Skeletal muscle satellite cell (primary cell): ENCODE data around the gene DPP10.

Source experiments
- H3K27me3 ChIP-seq: 2 replicates; pipeline ENCODE4 v1.7.0; 2013; ENCODE audit warnings: low read length; ENCODE audit not compliant: control insufficient read depth, insufficient read depth
- H3K36me3 ChIP-seq: 2 replicates; pipeline ENCODE4 v1.7.0; 2013; ENCODE audit warnings: mild to moderate bottlenecking, control low read depth, low read length; ENCODE audit not compliant: insufficient read depth
- H3K4me1 ChIP-seq: 2 replicates; pipeline ENCODE4 v1.7.0; 2013; ENCODE audit warnings: low read length; ENCODE audit not compliant: control insufficient read depth, insufficient read depth
- H3K4me2 ChIP-seq: 2 replicates; pipeline ENCODE4 v1.7.0; 2013; ENCODE audit warnings: mild to moderate bottlenecking, low read length
- H3K4me3 ChIP-seq: 2 replicates; pipeline ENCODE4 v1.7.0; 2013; ENCODE audit warnings: low read length
- H3K9ac ChIP-seq: 2 replicates; pipeline ENCODE4 v1.7.0; 2013; ENCODE audit warnings: mild to moderate bottlenecking, low read depth, low read length, moderate library complexity
- H3K9me3 ChIP-seq: replicated peaks from 2 replicates; pipeline ENCODE4 v1.7.0; 2013; ENCODE audit warnings: mild to moderate bottlenecking, control low read depth, low read length

The DPP10 gene

DNA sequence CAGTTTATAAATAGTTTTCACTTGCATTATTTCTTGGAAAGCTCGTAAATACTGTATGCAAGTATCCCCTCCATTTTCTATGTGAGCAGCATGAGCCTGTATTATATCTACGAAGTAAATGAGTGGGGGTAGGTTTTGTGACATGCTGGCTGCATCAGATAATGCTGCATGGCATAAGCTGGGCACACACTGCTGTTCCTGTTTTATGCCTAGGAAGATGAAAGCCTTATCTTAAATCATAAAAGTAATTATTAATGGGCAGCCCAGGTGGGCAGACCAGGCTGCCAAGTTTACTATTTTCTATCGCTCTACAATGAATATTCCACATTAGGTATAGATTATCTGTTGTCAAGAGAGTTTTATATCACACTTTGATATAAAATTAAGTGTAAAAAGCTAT lies 854.6 kb downstream of the DPP10 start:
- no peaks in the 10 kb centered on the region for H3K4me1 ChIP-seq
- no peaks in the 10 kb centered on the region for H3K27me3 ChIP-seq

DNA sequence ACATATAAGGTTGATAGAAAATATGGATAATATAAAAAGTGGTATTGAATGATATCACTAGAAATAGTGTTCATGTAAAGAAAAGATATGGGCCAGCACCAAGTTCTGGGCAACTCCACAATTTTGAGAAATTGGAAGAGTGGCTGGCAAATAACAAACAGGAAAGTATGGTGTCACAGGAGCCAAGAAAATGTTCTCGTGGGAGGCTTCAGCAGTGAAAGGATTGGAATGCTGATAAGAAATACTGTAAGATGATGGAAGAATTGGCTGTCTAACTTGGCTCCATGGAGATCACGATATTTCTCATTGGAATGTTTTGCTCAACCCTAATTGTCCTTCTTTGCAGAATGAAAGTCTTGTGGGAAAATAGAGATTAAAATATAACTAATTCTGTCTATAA lies 856.8 kb downstream of the DPP10 start:
- H3K27me3 ChIP-seq = no peaks in the 10 kb centered on the region
- H3K4me2 ChIP-seq = no peak overlapping the region
- H3K4me1 ChIP-seq = no peaks in the 10 kb centered on the region
- no peaks in the 10 kb centered on the region for H3K9me3 ChIP-seq
- H3K4me3 ChIP-seq = no peak overlapping the region
- H3K36me3 ChIP-seq = no peaks in the 10 kb centered on the region
- no peak overlapping the region for H3K9ac ChIP-seq

More for the DNA sequence above, 854.6 kb downstream of the DPP10 start:
- Histone ChIP-seq H3K36me3 (no peaks in the 10 kb centered on the region), H3K9me3 (peaks cover 3% of the 10 kb centered on the region), H3K4me2 (no peak overlapping the region), H3K9ac (no peak overlapping the region), H3K4me3 (no peak overlapping the region)

DNA sequence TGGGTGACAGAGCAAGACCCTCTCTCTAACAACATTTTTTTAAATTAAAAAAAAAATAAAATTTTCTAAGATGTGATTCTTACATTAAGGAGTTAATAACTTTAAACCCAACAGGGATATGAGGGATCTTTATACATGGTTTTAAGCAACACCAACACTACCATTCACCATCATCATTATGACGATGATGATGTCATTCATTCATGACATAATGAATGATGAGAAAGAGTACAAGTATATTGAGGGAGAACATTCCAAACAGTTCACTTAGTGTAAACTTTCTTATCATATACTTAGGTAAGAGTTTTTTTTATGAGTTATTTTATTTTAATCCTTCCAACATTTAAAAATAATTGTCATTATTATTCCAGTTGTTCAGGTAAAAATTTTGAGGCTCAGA lies 863.3 kb downstream of the DPP10 start:
- Histone ChIP-seq H3K4me2 (no peak overlapping the region), H3K4me1 (no peaks in the 10 kb centered on the region), H3K4me3 (no peak overlapping the region), H3K27me3 (no peaks in the 10 kb centered on the region), H3K9ac (no peak overlapping the region), H3K36me3 (no peaks in the 10 kb centered on the region), H3K9me3 (no peaks in the 10 kb centered on the region)

DNA sequence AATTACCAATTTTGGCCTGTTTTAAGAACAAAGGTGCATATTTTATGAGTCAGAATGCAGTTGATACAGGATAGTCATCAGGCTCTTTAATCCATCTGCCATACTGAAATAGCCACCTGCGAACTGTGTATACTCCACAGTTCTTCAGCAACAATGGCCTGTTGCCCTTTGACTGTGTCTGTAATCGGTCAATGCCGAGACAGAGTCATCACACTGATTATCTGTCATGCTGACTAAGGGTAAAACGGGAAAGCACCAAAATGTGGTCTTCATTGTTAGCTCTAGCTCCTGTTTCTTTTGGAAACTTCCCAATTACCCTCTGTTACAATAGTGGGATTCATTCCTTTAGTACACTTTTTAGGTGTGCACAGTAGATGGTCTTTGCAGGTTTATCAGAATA lies 871.7 kb downstream of the DPP10 start:
- Histone ChIP-seq H3K4me2 (no peak overlapping the region), H3K27me3 (no peaks in the 10 kb centered on the region), H3K9ac (no peak overlapping the region), H3K4me1 (no peaks in the 10 kb centered on the region), H3K4me3 (no peak overlapping the region), H3K36me3 (no peaks in the 10 kb centered on the region), H3K9me3 (peaks cover 8% of the 10 kb centered on the region)

DNA sequence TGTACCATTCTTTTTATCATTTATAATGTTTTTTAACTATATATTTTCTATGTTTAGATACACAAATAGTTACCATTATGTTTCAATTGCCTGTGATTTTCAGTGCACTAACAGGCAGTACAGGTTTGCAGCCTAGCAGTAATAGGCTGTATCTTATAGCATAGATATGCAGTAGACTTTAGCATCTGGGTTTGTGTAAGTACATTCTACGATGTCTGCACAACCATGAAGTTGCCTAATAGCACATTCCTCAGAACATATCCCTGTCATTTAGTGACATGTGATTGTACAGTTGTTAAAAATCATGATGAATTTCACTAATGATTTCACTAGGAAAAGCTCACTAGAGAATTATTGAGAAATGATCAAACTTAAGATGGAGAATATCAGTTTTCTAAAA lies 884.6 kb downstream of the DPP10 start:
- Histone ChIP-seq H3K9me3 (no peaks in the 10 kb centered on the region), H3K9ac (no peak overlapping the region), H3K4me2 (no peak overlapping the region), H3K27me3 (no peaks in the 10 kb centered on the region), H3K36me3 (no peaks in the 10 kb centered on the region), H3K4me1 (no peaks in the 10 kb centered on the region), H3K4me3 (no peak overlapping the region)

DNA sequence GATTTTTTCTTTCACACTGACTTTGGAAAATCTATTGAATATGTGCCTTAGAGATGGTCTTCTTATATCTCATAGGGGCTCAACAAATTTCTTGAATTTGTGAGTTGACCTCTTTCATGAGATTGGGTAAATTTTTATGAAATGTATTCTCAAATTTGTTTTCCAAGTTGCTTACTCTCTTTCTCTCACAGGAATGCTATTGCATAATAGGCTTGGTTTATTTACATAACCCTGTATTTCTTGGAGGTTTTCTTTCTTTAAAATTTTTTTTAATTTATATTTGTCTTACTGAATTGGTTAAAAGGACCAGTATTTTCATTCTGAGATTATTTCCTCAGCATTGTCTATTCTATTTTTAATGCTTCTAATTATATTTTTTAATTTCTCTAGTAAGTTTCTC lies 917.1 kb downstream of the DPP10 start:
- H3K4me3 ChIP-seq = no peak overlapping the region
- H3K4me1 ChIP-seq = no peaks in the 10 kb centered on the region
- peaks cover 9% of the 10 kb centered on the region for H3K9me3 ChIP-seq
- no peak overlapping the region for H3K9ac ChIP-seq
- no peaks in the 10 kb centered on the region for H3K27me3 ChIP-seq
- no peaks in the 10 kb centered on the region for H3K36me3 ChIP-seq
- H3K4me2 ChIP-seq = no peak overlapping the region

DNA sequence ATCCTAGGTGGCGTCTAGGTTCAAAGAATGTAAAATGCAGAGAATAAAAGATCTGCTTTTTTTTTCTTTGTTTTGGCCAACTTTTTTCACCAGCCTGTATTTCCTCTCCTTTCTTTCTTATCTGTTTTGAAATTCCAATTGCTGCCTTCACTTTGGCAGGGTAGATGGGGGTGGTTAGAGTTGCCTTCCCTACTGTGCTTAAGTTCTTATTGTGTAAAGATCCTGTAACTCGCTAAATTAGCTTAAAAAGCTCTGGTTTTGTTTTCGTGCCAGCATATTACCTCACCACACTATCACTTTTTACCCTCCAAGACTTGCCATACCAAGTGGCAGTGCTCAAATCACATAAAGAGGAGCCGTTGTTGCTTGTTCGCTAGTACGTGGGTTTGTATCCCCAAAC lies 921.7 kb downstream of the DPP10 start:
- H3K4me1 ChIP-seq = no peaks in the 10 kb centered on the region

DNA sequence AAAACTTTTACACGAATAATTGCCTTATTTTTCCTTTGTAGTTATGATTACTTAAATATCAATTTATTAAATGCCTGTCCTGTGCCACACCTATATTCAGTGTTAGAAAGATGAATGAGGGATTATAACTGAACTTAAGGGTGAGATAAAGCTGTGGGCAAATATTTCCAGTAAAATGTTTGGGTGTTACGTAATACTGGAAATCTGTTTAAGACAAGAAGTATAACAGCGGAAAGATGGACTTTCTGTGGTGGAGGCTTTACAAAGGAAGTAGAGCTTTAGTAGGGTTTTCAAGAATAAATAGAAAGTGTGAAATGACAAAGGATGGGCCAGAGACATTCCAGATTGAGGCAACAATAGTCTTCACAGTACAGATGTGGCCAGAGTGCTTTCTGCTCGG lies 927.0 kb downstream of the DPP10 start:
- H3K4me3 ChIP-seq = no peak overlapping the region
- no peaks in the 10 kb centered on the region for H3K9me3 ChIP-seq
- H3K36me3 ChIP-seq = no peaks in the 10 kb centered on the region
- H3K4me1 ChIP-seq = no peaks in the 10 kb centered on the region
- H3K27me3 ChIP-seq = no peaks in the 10 kb centered on the region
- no peak overlapping the region for H3K4me2 ChIP-seq
- no peak overlapping the region for H3K9ac ChIP-seq

More for the DNA sequence above, 921.7 kb downstream of the DPP10 start:
- Histone ChIP-seq H3K9me3 (peaks cover 7% of the 10 kb centered on the region), H3K9ac (no peak overlapping the region), H3K27me3 (no peaks in the 10 kb centered on the region), H3K4me2 (no peak overlapping the region), H3K4me3 (no peak overlapping the region), H3K36me3 (no peaks in the 10 kb centered on the region)

DNA sequence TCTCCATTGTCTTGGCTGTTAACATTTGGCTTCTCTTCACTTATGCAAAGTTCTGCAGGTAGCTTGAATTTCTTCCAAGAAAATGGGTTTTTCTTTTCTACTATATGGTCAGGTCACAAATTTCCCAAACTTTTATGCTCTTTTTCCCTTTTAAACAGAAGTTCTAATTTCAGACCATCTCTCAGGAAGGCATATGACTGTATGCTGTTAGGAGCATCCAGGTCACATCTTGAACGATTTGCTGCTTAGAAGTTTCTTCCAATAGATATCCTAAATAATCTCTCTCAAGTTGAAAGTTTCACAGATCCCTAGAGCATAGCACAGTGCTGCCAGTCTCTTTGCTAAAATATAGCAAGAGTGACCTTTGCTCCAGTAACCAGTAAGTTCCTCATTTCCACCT lies 932.5 kb downstream of the DPP10 start:
- no peaks in the 10 kb centered on the region for H3K27me3 ChIP-seq
- H3K4me1 ChIP-seq = no peaks in the 10 kb centered on the region
- peaks cover 3% of the 10 kb centered on the region for H3K9me3 ChIP-seq
- no peak overlapping the region for H3K4me3 ChIP-seq
- no peaks in the 10 kb centered on the region for H3K36me3 ChIP-seq
- no peak overlapping the region for H3K9ac ChIP-seq
- no peak overlapping the region for H3K4me2 ChIP-seq

DNA sequence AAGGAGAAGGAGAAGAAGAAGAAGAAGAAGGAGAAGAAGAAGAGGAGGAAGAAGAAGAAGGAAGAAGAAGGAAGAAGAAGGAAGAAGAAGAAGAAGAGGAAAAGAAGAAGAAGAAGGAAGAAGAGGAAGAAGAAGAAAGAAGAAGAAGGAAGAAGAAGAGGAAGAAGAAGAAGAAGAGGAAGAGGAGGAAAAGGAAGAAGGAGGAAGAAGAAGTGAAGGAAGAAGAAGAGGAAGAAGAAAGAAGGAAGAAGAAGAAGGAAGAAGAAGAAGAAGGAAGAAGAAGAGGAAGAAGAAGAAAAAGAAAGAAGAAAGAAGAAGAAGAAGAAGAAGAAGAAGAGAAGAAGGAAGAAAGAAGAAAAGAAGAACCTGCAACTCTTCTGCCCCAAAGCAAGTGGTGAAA lies 942.0 kb downstream of the DPP10 start:
- H3K9me3 ChIP-seq = no peaks in the 10 kb centered on the region
- H3K4me3 ChIP-seq = no peak overlapping the region
- H3K9ac ChIP-seq = no peak overlapping the region
- no peaks in the 10 kb centered on the region for H3K4me1 ChIP-seq
- no peaks in the 10 kb centered on the region for H3K27me3 ChIP-seq
- H3K36me3 ChIP-seq = no peaks in the 10 kb centered on the region
- H3K4me2 ChIP-seq = no peak overlapping the region

DNA sequence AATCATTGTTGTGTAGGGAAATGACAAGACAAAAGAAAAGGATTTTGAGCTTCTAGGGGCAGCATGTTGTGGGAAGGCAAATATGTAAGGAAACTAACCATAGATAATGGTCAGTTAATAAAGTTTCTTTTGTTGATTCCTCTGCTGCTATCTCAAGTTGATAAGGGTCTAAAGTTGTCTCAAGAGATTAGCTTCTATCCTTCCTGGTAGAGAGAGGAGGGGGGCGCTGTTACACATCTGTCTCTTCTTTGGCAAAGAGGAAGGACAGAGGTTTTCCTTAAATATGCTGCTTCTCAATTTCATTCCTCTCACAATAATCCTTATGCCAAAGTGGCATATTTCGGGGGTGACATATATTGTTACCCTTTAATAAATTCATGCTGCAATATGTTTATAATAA lies 944.0 kb downstream of the DPP10 start:
- Histone ChIP-seq H3K4me2 (no peak overlapping the region), H3K9me3 (no peaks in the 10 kb centered on the region), H3K36me3 (no peaks in the 10 kb centered on the region), H3K9ac (no peak overlapping the region), H3K4me3 (no peak overlapping the region), H3K4me1 (no peaks in the 10 kb centered on the region), H3K27me3 (no peaks in the 10 kb centered on the region)

DNA sequence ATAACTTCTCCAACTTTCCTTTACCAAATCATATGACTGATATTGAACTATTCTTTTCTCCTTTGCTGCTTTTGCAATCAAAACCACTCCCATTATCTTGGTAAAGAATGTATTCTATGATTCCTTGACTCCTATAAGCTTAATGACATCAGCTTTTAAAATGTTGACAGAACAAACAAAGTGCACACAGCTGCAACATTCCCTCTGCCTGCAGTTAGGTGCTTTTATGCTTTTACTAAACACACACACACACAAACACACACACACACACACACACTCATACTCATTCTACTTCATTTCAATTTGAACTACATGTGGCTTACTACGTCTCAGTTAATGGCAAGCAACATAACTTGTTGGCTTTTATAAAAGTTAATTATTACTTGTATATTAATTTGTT lies 946.6 kb downstream of the DPP10 start:
- no peaks in the 10 kb centered on the region for H3K27me3 ChIP-seq
- H3K4me2 ChIP-seq = no peak overlapping the region

More for the DNA sequence above, 946.6 kb downstream of the DPP10 start:
- H3K36me3 ChIP-seq = no peaks in the 10 kb centered on the region
- no peak overlapping the region for H3K9ac ChIP-seq
- no peaks in the 10 kb centered on the region for H3K4me1 ChIP-seq
- no peaks in the 10 kb centered on the region for H3K9me3 ChIP-seq
- no peak overlapping the region for H3K4me3 ChIP-seq
